Measurements from ENCODE around the gene NRXN2. TPM values are rescaled to one million over a fixed set of nuclear protein-coding genes. Genes with fewer than 3 reads are reported as not detected.

NRXN2 gene
- polyA plus RNA-seq, 2 donors, result 0.24 to 0.44 TPM

GRCh38 chr11:64687204-64687603 is 35.8 kb downstream of the NRXN2 start:
- H3K4me1 ChIP-seq (ENCODE audit: control insufficient read depth in 2 of 2, insufficient read depth in 2 of 2, low read length in 1 of 2), result no peaks in the 10 kb centered on the region
- H3K9me3 ChIP-seq (ENCODE audit: control insufficient read depth in 2 of 2, insufficient read depth in 1 of 2, low read depth in 1 of 2, low read length in 1 of 2), result no peaks in the 10 kb centered on the region
- no peaks in the 10 kb centered on the region for H3K36me3 ChIP-seq (ENCODE audit: control insufficient read depth in 2 of 2, insufficient read depth in 2 of 2, low read length in 1 of 2)
- no peak overlapping the region for H3K27ac ChIP-seq (ENCODE audit: low read depth in 2 of 2, low read length in 1 of 2)
- peaks cover 0 to 3% of the 10 kb centered on the region in 2 donors for H3K27me3 ChIP-seq (ENCODE audit: control insufficient read depth in 1 of 2, insufficient read depth in 2 of 2, low read length in 2 of 2)
- no peak overlapping the region for H3K4me3 ChIP-seq (ENCODE audit: low read depth in 1 of 2, low read length in 2 of 2)
- WGBS, 2 donors, result 65 to 67% methylated on average over 6 of the region's 6 CpGs

DNA sequence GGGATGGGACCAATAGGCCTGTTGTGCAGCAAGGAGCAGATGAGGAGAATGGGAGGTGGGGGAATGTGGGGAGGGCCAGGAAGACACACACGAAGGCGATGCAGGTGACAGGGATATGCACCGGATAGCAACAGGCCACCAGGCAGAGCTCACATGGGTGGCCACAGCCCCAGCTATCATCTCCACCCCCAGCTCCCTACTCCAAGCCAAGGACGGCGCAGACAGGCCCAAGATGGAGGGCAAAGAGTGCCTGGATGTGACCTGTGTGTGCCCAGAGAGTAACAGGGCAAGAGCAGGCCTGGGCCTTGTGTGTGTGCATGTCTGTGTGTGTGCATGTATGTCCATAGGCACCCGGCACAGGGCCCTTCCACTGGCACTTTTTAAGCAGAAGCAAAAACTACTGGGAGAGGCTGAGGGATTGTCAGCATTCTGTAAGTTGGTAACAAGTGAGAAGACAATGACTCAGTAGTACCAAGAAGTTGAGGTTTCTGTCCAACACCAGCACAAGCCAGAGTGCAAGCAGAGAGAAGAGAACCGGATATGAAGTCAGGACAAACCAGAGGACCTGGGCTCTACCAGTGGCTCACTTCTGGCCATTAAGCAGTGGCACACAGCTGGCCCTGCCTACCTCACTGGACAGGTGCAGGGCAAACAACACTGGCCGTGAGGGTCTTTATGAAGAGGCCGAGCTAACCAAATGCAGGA is 36.4 kb downstream of the NRXN2 start:
- Histone ChIP-seq H3K4me3 (ENCODE audit: low read depth in 1 of 2, low read length in 2 of 2) (no peak overlapping the region), H3K4me1 (ENCODE audit: control insufficient read depth in 2 of 2, insufficient read depth in 2 of 2, low read length in 1 of 2) (no peaks in the 10 kb centered on the region), H3K27ac (ENCODE audit: low read depth in 2 of 2, low read length in 1 of 2) (no peak overlapping the region), H3K9me3 (ENCODE audit: control insufficient read depth in 2 of 2, insufficient read depth in 1 of 2, low read depth in 1 of 2, low read length in 1 of 2) (no peaks in the 10 kb centered on the region), H3K36me3 (ENCODE audit: control insufficient read depth in 2 of 2, insufficient read depth in 2 of 2, low read length in 1 of 2) (no peaks in the 10 kb centered on the region), H3K27me3 (ENCODE audit: control insufficient read depth in 1 of 2, insufficient read depth in 2 of 2, low read length in 2 of 2) (peaks cover 0 to 3% of the 10 kb centered on the region in 2 donors)
- 90 to 95% methylated on average over 9 of the region's 9 CpGs for WGBS, 2 donors

DNA sequence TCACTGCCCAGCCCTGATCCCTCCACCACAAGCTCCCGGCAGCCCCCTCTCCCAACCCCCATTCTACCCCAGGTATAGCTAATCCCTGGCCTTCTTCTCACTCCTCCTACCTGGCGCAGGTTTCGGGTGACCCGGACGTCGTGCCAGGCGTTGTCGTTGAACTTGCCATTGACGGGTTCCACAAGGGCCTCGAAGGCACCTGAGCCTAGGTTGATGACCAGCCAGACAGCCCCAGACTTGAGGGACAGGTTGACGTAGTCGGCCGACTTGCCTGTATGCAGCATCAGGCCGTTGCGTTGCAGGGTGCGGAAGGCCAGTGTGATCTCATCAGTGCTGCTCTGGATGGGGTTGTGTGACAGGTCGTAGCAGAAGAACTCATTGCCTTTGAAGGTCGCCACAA is 37.5 kb downstream of the NRXN2 start:
- 91 to 93% methylated on average over 18 of the region's 18 CpGs for WGBS, 2 donors

GRCh38 chr11:64684357-64684756 is 38.6 kb downstream of the NRXN2 start:
- 43 to 56% methylated on average over 8 of the region's 8 CpGs for WGBS, 2 donors
- Histone ChIP-seq H3K4me3 (ENCODE audit: low read depth in 1 of 2, low read length in 2 of 2) (no peak overlapping the region), H3K27me3 (ENCODE audit: control insufficient read depth in 1 of 2, insufficient read depth in 2 of 2, low read length in 2 of 2) (no peaks in the 10 kb centered on the region), H3K27ac (ENCODE audit: low read depth in 2 of 2, low read length in 1 of 2) (no peak overlapping the region), H3K36me3 (ENCODE audit: control insufficient read depth in 2 of 2, insufficient read depth in 2 of 2, low read length in 1 of 2) (no peaks in the 10 kb centered on the region), H3K9me3 (ENCODE audit: control insufficient read depth in 2 of 2, insufficient read depth in 1 of 2, low read depth in 1 of 2, low read length in 1 of 2) (no peaks in the 10 kb centered on the region), H3K4me1 (ENCODE audit: control insufficient read depth in 2 of 2, insufficient read depth in 2 of 2, low read length in 1 of 2) (no peaks in the 10 kb centered on the region)

More for the DNA sequence above, 37.5 kb downstream of the NRXN2 start:
- no peaks in the 10 kb centered on the region for H3K9me3 ChIP-seq (ENCODE audit: control insufficient read depth in 2 of 2, insufficient read depth in 1 of 2, low read depth in 1 of 2, low read length in 1 of 2)
- H3K4me1 ChIP-seq (ENCODE audit: control insufficient read depth in 2 of 2, insufficient read depth in 2 of 2, low read length in 1 of 2), result no peaks in the 10 kb centered on the region
- no peaks in the 10 kb centered on the region for H3K27me3 ChIP-seq (ENCODE audit: control insufficient read depth in 1 of 2, insufficient read depth in 2 of 2, low read length in 2 of 2)
- no peak overlapping the region for H3K4me3 ChIP-seq (ENCODE audit: low read depth in 1 of 2, low read length in 2 of 2)
- H3K36me3 ChIP-seq (ENCODE audit: control insufficient read depth in 2 of 2, insufficient read depth in 2 of 2, low read length in 1 of 2), result no peaks in the 10 kb centered on the region
- H3K27ac ChIP-seq (ENCODE audit: low read depth in 2 of 2, low read length in 1 of 2), result no peak overlapping the region

DNA sequence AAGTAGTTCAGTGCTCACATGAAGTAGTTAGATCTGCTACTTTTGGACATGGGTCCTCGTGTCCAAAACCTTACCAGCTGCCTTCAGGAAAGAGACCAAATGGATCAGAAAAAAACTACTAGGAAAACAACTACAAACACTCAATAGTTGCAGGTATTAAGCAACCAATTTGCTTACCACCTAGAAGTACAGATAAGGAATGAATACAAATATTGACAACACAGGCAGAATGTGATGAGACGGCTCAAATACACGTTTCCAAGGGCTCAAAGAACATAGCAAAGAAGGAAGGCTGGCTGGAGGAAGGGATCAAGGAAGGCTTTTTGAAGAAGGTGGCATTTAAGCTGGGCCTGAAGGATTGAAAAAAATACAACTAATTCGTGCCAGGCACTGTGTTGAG is 41.8 kb downstream of the NRXN2 start:
- no peaks in the 10 kb centered on the region for H3K4me1 ChIP-seq (ENCODE audit: control insufficient read depth in 2 of 2, insufficient read depth in 2 of 2, low read length in 1 of 2)
- no peaks in the 10 kb centered on the region for H3K27me3 ChIP-seq (ENCODE audit: control insufficient read depth in 1 of 2, insufficient read depth in 2 of 2, low read length in 2 of 2)
- H3K9me3 ChIP-seq (ENCODE audit: control insufficient read depth in 2 of 2, insufficient read depth in 1 of 2, low read depth in 1 of 2, low read length in 1 of 2), result no peaks in the 10 kb centered on the region
- no peak overlapping the region for H3K27ac ChIP-seq (ENCODE audit: low read depth in 2 of 2, low read length in 1 of 2)
- no peak overlapping the region for H3K4me3 ChIP-seq (ENCODE audit: low read depth in 1 of 2, low read length in 2 of 2)
- no peaks in the 10 kb centered on the region for H3K36me3 ChIP-seq (ENCODE audit: control insufficient read depth in 2 of 2, insufficient read depth in 2 of 2, low read length in 1 of 2)
- 61 to 65% methylated on average over 4 of the region's 4 CpGs for WGBS, 2 donors

DNA sequence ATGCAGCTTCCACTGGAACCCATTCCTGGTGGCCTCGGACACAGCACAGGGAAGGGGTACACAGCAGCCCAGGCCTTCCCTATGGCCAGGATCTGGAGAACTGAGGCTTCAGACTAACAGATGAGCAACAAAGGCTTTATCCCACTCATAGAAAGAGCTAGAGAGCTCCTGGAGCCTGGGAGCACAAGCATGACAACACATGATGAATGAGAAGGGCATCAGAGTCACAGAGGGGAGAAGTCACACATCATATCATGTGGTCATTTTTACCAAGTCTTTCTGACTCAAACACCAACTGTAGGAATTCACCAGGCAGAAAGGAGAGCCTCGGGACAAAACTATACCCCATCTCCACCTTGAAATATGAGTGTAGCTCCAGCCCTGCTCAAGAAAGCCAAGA is 43.2 kb downstream of the NRXN2 start:
- Histone ChIP-seq H3K27me3 (ENCODE audit: control insufficient read depth in 1 of 2, insufficient read depth in 2 of 2, low read length in 2 of 2) (no peaks in the 10 kb centered on the region), H3K4me1 (ENCODE audit: control insufficient read depth in 2 of 2, insufficient read depth in 2 of 2, low read length in 1 of 2) (peaks cover 0 to 7% of the 10 kb centered on the region in 2 donors), H3K27ac (ENCODE audit: low read depth in 2 of 2, low read length in 1 of 2) (no peak overlapping the region), H3K4me3 (ENCODE audit: low read depth in 1 of 2, low read length in 2 of 2) (no peak overlapping the region), H3K9me3 (ENCODE audit: control insufficient read depth in 2 of 2, insufficient read depth in 1 of 2, low read depth in 1 of 2, low read length in 1 of 2) (no peaks in the 10 kb centered on the region), H3K36me3 (ENCODE audit: control insufficient read depth in 2 of 2, insufficient read depth in 2 of 2, low read length in 1 of 2) (no peaks in the 10 kb centered on the region)
- WGBS, 2 donors, result 29 to 30% methylated on average over 2 of the region's 2 CpGs

DNA sequence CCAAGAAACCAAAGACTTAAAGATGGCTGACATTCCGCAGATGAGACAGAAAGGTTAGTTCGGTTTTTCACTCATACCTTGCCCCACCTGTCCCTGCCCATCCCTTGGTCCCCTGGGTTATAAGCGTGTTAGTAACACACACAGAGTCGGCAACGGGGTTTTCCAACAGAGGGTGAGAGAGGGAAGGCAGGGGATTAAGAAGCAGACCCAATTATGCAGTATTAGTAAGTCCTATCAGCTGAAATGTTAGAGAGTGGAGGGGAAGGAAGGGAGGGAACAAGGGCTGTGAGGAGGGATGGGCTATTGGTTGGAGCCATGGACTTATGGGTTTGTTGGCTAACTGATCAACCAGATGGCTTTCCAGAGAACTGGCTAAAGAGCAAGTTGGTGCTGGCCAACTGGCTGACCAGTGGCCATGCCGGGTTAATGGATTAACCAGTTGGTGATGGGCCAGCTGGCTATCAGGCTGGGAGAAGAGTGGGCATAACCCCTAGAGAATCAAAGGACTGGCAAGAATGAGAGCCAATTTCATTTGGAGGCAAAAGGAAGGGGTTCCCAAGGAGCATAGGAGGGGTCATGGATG is 45.5 kb downstream of the NRXN2 start:
- 69 to 77% methylated on average over 6 of the region's 6 CpGs for WGBS, 2 donors
- H3K27me3 ChIP-seq (ENCODE audit: control insufficient read depth in 1 of 2, insufficient read depth in 2 of 2, low read length in 2 of 2), result no peaks in the 10 kb centered on the region

GRCh38 chr11:64676261-64676615 is 46.8 kb downstream of the NRXN2 start:
- WGBS, 2 donors, result 74 to 87% methylated on average over 2 of the region's 2 CpGs
- H3K27me3 ChIP-seq (ENCODE audit: control insufficient read depth in 1 of 2, insufficient read depth in 2 of 2, low read length in 2 of 2), result no peaks in the 10 kb centered on the region
- H3K27ac ChIP-seq (ENCODE audit: low read depth in 2 of 2, low read length in 1 of 2), result no peak overlapping the region
- H3K4me3 ChIP-seq (ENCODE audit: low read depth in 1 of 2, low read length in 2 of 2), result no peak overlapping the region
- H3K9me3 ChIP-seq (ENCODE audit: control insufficient read depth in 2 of 2, insufficient read depth in 1 of 2, low read depth in 1 of 2, low read length in 1 of 2), result no peaks in the 10 kb centered on the region
- H3K4me1 ChIP-seq (ENCODE audit: control insufficient read depth in 2 of 2, insufficient read depth in 2 of 2, low read length in 1 of 2), result peaks cover 0 to 7% of the 10 kb centered on the region in 2 donors
- no peaks in the 10 kb centered on the region for H3K36me3 ChIP-seq (ENCODE audit: control insufficient read depth in 2 of 2, insufficient read depth in 2 of 2, low read length in 1 of 2)

More for the DNA sequence above, 45.5 kb downstream of the NRXN2 start:
- Histone ChIP-seq H3K4me3 (ENCODE audit: low read depth in 1 of 2, low read length in 2 of 2) (no peak overlapping the region), H3K4me1 (ENCODE audit: control insufficient read depth in 2 of 2, insufficient read depth in 2 of 2, low read length in 1 of 2) (peaks cover 0 to 7% of the 10 kb centered on the region in 2 donors), H3K27ac (ENCODE audit: low read depth in 2 of 2, low read length in 1 of 2) (no peak overlapping the region), H3K9me3 (ENCODE audit: control insufficient read depth in 2 of 2, insufficient read depth in 1 of 2, low read depth in 1 of 2, low read length in 1 of 2) (no peaks in the 10 kb centered on the region), H3K36me3 (ENCODE audit: control insufficient read depth in 2 of 2, insufficient read depth in 2 of 2, low read length in 1 of 2) (no peaks in the 10 kb centered on the region)

DNA sequence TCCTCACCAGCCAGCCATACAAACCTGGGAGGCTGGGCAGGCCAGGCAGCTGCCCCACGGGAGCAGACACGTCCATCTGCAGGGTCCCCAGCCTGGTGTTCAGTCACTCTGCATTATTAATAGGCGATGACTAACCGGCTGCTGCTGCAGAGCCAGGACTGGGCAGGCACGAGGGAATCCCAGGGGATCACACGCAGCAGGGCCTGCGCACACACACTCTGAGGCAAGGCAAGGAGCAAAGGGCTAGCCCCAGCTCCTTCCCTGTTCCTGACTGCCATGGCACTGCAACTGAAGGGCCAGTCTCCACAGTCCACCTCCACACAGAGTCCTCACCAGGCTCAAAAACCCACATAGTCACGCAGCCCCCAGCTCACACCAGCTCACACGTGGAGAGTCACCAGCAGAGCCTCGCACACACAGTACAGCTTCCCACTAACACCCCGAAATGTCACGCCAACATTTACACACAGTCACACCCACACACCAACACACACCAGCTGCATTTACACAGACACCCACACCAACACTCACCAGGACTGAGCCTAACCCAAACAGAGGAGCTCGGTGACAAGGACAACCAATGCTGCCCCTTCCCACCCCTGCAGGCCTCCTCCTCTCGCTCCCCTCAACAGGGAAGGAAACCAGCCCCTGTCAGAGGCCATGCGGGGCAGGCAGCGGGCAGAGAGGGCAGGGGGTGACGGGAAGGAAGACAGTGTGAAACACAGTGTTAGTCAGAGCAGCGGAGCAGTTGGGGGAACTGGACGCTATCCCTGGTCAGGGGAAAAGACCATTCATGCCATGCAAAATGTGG is 47.3 kb downstream of the NRXN2 start:
- H3K27me3 ChIP-seq (ENCODE audit: control insufficient read depth in 1 of 2, insufficient read depth in 2 of 2, low read length in 2 of 2), result no peaks in the 10 kb centered on the region
- H3K4me3 ChIP-seq (ENCODE audit: low read depth in 1 of 2, low read length in 2 of 2), result no peak overlapping the region
- H3K27ac ChIP-seq (ENCODE audit: low read depth in 2 of 2, low read length in 1 of 2), result no peak overlapping the region
- H3K36me3 ChIP-seq (ENCODE audit: control insufficient read depth in 2 of 2, insufficient read depth in 2 of 2, low read length in 1 of 2), result no peaks in the 10 kb centered on the region
- H3K4me1 ChIP-seq (ENCODE audit: control insufficient read depth in 2 of 2, insufficient read depth in 2 of 2, low read length in 1 of 2), result peaks cover 0 to 7% of the 10 kb centered on the region in 2 donors
- WGBS, 2 donors, result 48 to 49% methylated on average over 19 of the region's 19 CpGs
- no peaks in the 10 kb centered on the region for H3K9me3 ChIP-seq (ENCODE audit: control insufficient read depth in 2 of 2, insufficient read depth in 1 of 2, low read depth in 1 of 2, low read length in 1 of 2)

All from esophagus (tissue), 2 donors.